NOMO-1 (cell line): ENCODE measurements around the gene ANAPC5.
"Not testable (repeated sequence)": the region's sequence is repeated elsewhere in the genome, so short reads cannot be mapped to it uniquely, and the experiment has no call there.

Experiments
- DNase-seq, 2 experiments: peaks; one replicate each; lab custom pipeline; 2025; ENCODE audit not compliant: unreplicated experiment in 2 of 2; lab: John Stamatoyannopoulos, UW

The ANAPC5 gene

GRCh38 chr12:121323908-121324307 is 28.3 kb downstream of the ANAPC5 start:
- no peak for DNase-seq

GRCh38 chr12:121318121-121318520 is 34.1 kb downstream of the ANAPC5 start:
- no peak for DNase-seq

- DNase-seq, result peak; percentile 37 to 70
Observed at GRCh38 chr12:121314431-121314830, 37.8 kb downstream of the ANAPC5 start.

- DNase-seq, result not testable (repeated sequence)
Observed at GRCh38 chr12:121310231-121310630, 42.0 kb downstream of the ANAPC5 start.

GRCh38 chr12:121307397-121307796 is 44.8 kb downstream of the ANAPC5 start:
- DNase-seq, result not testable (repeated sequence)

GRCh38 chr12:121304306-121304705 is 47.9 kb downstream of the ANAPC5 start:
- DNase-seq, result no peak

- DNase-seq, result no peak
Observed at GRCh38 chr12:121301876-121302275, 50.3 kb downstream of the ANAPC5 start.

GRCh38 chr12:121300083-121300819 is 52.0 kb downstream of the ANAPC5 start:
- DNase-seq, result no peak

- DNase-seq, result no peak
Observed at GRCh38 chr12:121299662-121300061, 52.5 kb downstream of the ANAPC5 start.

- not testable (repeated sequence) for DNase-seq
Observed at GRCh38 chr12:121298411-121298810, 53.8 kb downstream of the ANAPC5 start.

GRCh38 chr12:121297435-121297991 is 54.7 kb downstream of the ANAPC5 start:
- DNase-seq, result no peak

GRCh38 chr12:121296618-121297434 is 55.4 kb downstream of the ANAPC5 start, which contains the start of gene CAMKK2:
TSS of gene CAMKK2 (minus strand) at chr12:121296709. CDS start at chr12:121274526, 22,183 bp downstream.
- peak; percentile 81 to 93 for DNase-seq

- DNase-seq, result no peak
Observed at GRCh38 chr12:121295746-121296617, 56.2 kb downstream of the ANAPC5 start.

- DNase-seq, result peak in 1 of 2 experiments; percentile 19
Observed at GRCh38 chr12:121295116-121295745, 57.0 kb downstream of the ANAPC5 start.

GRCh38 chr12:121294151-121294889 is 57.9 kb downstream of the ANAPC5 start:
- DNase-seq, result no peak

GRCh38 chr12:121293603-121294002 is 58.6 kb downstream of the ANAPC5 start:
- DNase-seq, result no peak

- no peak for DNase-seq
Observed at GRCh38 chr12:121290410-121290809, 61.8 kb downstream of the ANAPC5 start.

GRCh38 chr12:121289962-121290361 is 62.2 kb downstream of the ANAPC5 start:
- DNase-seq, result no peak

- no peak for DNase-seq
Observed at GRCh38 chr12:121288986-121289385, 63.2 kb downstream of the ANAPC5 start.
